ENCODE data around the gene SART3.
"Not testable (repeated sequence)": the region's sequence is repeated elsewhere in the genome, so short reads cannot be mapped to it uniquely, and the experiment has no call there.

Gene SART3

DNA sequence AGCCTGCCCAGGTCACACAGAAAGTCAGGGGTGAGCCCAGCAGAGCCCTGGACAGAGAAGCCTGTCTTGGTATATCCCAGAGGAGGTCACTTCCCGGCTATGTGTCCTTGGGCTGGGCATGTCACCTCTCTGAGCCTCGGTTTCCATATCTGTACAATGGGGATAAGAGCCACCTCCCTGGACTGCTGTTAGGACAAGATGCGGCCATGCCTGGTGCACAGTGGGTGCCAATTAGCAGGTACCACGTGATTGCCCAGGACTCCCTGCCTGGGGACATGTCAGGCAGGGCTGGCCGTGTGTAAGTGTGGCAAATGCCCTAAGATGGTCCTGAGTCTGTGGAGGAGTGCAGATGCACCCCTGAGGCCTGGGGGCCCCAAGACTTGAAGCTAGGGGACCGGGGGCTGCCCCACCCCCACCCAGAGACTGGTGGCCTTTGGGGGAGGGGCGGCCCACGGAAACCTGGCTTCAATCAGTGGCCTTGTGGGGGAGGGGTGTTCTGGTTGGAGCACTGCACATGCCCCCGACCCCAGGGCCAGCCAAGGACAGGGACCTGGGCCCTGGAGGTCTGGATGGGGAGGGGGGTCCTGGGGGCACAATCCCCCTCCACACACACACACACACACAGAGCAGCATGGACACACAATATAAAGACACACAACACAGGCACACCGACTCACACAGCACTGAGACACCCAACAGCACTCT, 36.0 kb upstream of the SART3 start:
- DNase-seq (ENCODE audit: low read depth in 3 of 3) = no peak

DNA sequence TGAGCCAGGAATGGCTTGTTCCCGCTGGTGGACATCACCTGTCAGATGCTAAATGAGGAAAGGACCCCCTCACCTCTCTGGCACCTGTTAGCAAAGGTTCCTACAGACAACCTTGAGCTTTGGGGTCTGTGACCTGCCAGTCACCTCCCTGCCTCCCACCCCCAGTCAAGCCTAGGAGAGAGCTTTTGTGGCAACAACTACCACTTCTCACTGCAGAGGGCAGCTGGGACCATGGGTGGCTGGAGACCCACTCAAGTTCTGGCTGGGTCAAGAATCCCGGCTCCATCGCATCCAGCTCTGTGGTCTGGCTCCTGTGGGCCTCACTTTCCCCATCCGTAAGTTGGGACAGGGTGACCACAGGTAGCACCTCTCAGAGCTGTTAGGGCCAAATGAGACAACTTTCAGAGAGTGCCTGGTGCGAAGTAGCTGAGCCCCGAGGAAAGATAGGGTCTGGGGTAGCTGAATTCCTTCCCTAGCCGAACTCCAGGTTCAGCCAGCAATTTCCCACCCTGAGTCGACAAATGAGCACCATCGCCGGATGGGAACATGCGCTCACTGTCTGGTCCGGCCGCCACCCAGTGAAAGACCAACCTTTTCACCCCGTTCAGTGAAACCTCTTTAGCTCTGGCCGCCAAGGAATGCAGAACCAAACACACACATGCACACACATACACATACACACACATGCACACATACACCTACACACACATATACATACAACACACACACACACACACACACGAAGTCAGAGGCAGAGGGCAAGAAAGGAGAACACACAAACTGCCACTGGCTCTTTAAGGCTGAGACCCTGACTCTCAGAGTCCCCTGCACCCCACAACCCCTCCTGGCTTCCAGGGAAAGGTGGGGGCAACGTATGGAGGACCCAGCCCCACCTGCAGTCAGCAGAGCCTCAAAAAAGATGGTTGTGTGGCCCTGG, 35.0 kb upstream of the SART3 start:
- DNase-seq (ENCODE audit: low read depth in 3 of 3) = no peak

DNA sequence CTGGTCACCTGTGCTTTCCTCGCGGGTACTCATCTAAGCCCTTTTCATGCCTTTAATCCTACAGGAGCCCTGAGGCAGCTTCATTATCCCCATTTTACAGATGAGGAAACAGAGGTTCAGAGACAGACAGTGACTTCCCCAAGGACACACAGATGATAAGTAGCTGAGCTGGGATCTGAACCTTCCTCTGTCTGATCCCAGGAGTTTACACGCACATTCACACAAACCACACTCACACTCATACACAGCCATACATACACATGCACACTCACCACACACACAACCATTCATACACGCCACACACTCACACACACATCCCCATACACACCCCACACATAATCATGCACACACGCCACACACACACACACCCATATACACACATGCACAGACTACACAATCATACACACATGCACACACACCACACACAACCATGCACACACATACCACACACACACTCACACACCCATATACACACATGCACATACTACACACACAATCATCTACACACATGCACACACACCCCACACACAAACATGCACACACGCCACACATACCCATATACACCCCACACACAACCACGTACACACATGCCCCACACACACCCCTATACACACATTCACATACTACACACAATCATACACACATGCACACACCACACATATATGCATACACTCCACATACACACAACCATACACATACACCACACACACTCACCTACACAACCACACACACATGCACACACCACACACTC, 34.2 kb upstream of the SART3 start:
- no peak for DNase-seq (ENCODE audit: low read depth in 3 of 3)

DNA sequence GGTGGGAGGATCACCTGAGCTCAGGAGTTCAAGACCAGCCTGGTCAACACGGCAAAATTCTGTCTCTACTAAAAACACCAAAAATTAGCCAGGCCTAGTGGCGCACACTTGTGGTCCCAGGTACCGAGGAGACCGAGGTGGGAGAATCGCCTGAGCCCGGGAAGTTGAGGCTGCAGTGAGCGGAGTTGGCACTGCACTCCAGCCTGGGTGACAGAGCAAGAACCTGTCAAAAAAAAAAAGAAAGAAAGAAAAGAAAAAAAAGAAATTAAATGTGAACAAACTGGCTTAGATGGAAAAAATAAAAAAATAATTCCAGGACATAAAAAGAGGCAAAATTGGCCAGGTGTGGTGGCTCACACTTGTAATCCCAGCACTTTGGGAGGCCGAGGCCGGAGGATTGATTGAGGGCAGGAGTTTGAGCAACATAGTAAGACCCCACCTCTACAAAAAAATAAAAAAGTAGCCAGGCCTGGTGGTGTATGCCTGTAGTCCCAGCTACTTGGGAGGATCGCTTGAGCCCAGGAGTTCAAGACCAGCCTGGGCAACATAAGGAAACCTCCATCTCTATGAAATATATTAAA, 33.4 kb upstream of the SART3 start:
- DNase-seq (ENCODE audit: low read depth in 3 of 3) = no peak

DNA sequence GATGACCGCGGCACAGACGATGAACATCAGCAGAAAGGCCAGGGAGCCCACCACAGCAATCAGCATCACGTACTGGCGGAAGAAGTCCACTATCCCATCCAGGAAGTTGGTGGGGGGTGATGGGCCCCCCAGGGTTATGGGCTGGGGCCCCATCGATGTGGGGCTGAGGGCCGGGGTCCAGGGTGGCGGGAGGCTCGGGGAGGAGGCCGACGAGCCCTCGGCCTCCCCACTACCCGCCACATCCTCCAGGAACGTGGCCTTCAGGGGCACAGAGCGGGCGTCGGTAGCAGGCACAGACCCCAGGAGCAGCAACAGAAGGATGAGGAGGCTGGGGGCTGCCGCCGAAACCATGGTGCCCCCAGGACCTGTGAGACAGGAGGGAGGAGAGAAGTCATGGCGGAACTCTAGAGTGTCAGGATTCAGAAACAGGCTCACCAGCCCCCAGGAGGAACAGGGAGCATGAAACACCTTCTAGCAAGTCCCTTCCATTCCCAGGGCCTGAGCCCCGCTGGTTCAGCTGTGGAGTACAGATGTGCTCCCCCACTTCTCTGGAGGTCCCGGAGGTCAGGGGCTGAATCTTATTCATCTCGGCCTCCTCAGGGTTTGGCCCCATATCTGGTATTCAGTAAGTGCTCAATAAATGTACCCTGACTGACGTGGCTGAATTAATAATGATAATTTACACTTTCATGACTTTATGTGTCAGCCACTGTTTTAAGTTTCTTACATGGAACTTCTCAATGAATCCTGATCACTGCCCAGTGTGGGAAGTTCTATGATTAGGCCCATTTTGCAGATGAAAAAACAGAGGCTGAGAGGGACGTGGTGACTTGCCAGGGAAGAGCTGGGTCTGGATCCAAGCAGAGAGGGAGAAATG, 31.3 kb upstream of the SART3 start:
- no peak for DNase-seq (ENCODE audit: low read depth in 3 of 3)

DNA sequence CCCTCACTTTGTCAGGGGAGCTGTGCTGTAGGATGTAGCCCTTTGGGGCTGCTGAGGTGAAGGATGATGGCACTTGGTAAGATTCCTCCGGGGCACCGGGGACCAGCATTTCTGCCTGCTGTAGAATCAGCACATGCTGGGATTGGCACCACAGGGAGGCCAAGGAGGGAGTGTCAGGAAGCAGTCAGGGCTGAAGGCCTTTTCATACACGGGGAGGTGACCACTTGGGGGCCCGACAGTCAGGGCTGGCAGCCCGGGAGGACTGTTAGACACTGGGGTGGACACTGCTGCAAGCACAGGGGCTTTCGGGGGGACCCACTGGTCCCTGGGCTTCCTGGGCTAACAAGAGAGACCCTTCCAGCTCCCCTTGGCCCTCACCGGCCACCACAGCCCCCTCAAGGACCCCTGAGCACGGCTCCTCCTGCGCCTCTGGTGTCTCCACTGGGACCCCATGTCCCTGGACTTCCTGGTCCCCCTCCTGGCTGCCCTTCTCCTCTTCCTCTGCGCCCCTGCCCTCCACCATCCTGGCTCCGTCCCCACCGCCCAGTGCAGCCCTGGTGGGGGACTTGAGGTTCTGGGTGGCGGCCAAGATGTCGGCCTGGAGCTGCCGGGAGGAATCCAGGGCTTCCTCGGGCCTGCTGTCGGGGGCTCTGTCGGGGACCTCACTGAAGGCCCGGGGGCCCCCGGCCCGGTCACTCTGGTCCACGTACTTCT, 30.5 kb upstream of the SART3 start:
- no peak for DNase-seq (ENCODE audit: low read depth in 3 of 3)

DNA sequence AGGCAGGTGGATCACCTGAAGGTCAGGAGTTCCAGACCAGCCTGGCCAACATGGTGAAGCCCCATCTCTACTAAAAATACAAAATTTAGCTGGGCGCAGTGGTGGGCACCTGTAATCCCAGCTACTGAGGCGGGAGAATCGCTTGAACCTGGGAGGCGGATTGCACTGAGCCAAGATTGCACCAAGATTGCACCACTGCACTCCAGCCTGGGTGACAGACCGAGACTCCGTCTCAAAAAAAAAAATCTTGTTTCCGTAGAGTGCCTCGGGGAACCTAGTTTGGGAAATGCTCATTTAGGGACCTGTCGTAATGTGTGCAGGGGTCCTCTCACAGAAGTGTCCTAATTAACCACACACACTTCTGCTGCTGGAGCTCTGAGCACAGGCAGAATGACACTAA, 29.5 kb upstream of the SART3 start:
- not testable (repeated sequence) for DNase-seq (ENCODE audit: low read depth in 3 of 3)

DNA sequence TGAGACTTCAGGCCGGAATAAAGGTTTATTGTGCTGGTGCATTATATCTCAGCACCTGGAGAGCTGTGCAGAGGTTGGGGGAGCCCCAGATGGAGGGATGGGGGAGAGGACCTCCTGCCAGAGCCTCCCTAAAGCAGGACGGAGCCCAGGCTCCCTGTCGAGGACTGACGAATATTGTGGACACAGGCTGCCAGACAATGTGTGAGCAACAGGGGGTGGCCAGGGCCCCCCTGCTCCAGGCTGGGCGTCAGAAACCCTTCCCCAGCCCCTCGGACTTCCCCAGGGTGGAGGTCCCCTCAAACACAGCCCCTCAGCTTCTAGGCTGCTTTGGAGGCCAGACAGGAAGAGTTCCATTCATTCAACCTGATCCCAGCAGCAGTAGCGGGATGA, 28.9 kb upstream of the SART3 start:
- no peak for DNase-seq (ENCODE audit: low read depth in 3 of 3)

DNA sequence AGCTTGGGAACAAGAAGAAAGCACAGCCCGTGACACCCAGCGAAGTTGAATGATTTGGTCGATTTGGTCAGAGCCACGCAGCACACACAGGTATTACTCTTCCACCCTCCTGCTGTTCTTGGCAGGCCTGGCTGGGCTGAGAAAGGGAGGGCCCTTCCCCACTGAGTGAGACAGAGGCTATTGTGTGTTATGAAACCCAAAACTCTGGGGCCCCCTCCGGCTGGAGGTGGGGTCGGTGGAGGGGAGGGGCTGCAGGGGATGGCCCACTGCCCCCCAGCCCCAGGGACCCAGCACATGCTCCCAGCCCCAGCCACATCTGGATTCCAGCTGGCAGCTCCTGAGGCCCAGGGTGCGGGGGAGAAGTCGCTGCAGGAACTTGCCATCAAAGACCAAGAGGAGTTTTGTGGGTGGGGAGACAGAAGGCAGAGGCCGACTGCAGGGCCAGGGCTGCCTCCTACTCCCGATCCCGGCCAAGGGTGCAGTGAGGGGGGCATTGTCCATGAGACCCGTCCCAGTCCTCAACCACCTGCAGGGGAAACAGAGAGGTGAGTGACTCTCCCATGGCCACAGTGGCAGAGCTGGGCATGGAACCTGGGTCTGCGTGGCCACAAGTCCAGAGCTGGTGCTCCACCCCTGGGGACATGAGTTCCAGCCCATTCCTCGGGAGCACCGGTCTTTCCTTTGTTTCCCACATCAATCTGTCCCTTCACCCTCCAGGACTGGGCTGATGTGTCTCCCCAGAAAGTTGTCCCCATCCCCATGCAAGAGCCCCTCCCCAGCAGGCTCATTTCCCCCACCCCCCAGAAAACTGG, 28.3 kb upstream of the SART3 start:
- DNase-seq (ENCODE audit: low read depth in 3 of 3) = no peak

DNA sequence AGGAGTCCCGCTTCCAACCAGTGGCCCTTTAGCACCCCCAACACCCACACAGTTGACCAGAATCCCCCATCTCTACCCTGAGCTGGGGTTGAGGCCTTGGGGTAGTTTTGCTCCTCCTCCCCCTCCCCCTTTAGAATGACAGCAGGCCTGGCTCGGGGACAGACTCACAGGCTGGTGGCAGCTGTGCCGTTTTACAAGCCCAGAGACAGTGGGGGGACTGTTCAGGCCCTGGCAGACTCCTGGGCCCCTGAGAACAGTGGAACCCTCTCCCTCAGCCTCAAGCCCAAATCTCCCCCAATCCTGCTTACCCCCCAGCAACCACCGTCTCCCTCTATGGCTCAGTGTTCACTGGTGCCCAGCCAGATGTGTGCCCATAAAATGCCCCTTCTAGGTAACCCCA, 26.9 kb upstream of the SART3 start:
- no peak for DNase-seq (ENCODE audit: low read depth in 3 of 3)

DNA sequence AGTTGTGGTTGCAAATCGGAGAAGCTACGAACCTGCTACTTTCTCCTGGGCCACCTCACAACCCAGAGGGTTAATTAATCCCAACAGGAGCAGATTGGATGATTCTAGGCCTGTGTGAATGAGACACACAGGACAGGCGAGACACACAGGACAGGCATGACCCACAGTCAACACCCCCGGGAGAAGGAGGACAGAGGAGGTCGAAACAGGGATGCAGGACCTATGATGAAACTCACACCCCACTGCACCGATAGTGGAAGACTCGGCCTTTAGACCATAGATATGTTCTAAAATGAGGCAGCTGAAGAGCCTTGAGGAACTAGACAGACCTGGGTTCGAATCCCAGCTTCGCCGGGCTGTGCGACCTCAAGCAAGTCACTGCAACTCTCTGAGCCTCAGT, 25.3 kb upstream of the SART3 start:
- no peak for DNase-seq (ENCODE audit: low read depth in 3 of 3)

DNA sequence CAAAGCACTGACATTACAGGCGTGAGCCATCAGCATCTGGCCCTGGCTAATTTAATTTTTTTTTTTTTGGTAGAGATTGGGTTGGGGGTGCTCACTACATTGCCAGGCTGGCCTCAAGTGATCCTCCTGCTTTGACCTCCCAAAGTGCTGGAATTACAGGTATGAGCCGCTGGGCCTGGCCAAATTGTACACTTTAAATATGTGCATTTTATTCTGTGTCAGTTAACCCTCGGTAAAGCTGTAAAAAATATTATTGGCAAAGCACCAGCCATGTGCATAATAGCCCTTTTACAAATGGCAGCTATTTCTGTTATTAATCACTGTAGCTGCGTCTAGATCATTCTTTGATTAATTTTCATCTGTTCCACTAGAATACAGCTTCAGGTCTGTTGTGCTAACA, 24.9 kb upstream of the SART3 start:
- no peak for DNase-seq (ENCODE audit: low read depth in 3 of 3)

DNA sequence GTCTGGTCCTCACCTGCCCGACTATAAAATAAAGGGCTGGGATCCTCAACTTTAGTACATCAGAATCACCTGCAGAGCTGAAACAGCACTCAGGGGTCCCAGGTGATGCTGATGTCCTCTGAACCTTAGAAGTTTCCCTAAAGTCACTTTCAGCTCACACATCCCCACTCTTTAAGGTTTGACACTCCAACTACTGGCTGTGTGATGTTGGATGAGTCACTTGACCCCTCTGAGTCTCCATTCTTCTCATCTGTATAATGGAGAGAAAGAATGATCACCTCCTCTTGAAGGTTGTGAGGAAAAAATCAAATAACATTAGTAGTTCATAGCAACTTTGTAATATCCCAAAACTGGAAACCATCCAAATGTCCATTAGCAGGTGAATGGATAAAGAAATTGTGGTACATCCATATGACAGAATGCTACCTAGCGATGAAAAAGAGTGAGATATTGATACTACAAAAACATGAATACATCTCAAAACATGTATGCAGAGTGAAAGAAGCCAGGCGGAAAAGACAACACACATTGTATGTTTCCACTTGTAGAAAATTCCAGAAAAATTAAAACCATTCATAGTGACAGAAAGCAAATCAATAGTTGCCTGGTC, 23.6 kb upstream of the SART3 start:
- no peak for DNase-seq (ENCODE audit: low read depth in 3 of 3)

DNA sequence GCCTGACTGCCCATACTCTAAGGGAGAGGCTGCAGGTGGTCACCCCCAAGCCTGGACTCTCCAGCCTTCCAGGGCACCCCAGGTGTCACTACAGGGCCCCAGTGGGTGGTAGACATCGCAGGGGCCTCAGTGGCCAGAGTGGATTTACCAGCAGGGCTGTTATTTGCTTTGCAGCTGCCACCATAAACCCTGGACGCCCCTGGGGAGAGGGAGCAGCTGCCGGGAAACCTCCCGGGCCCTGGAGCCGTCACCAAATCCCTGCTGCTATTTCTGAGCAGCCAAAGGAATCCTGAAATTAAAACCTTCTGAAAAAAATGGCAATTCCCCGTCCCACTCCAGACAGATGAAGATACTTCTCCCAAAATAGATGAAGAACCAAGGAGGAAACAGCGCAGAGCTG, 23.0 kb upstream of the SART3 start:
- no peak for DNase-seq (ENCODE audit: low read depth in 3 of 3)

DNA sequence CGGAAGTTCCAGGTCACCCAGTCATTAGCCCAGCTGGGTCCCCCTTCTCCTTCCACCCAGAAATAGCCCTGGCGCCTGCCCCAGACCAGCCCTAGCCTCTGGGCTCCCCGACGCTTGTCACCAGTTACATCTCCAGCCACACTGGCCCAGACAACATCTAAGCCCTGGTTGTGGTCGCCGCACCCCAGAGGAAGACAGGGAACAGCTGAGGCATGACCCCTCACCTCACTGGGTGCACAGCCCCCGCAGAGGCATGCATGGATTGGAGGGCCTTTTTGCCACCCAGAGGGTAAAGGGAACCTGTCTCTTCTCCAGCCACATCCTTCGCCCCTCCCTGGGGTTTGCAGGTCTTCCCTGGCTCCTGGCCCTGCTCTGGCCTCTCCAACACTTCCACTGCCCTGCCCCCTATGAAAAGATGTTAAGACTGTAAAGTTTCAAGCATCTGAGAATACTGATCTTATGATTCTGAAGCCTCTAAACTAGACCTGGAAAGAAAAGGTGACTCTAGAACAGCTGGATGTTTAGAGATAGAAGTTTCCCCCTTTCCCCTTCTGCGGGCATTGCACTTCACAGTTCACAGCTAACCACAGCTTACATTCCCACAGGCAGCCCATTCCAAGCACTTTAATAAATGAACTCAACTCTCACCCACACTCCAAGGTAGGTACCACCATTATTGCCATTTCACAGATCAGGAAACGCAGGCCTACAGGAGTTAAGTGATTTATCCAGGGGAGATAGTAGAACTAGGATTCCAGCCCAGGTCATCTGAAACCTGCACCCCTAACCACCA, 22.2 kb upstream of the SART3 start:
- DNase-seq (ENCODE audit: low read depth in 3 of 3) = no peak

DNA sequence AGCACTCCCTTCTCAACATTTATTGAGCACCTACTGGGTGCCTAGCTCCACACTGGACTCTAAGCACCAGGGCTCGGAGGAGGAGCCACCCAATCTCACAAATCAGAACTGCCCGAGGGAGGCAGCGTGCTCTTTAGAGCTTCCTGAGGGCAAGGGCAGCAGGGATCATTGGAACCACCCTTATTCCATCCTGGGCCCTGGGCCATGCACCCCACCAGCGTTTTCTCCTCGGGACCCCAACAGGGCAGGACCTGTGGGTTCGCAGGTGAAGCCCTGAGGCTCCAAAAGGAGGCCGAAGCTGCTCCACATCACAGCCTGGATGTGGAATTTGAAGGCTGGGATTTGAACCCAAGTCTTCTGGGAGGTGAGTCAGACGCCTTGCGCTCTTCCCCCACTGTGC, 21.5 kb upstream of the SART3 start:
- DNase-seq (ENCODE audit: low read depth in 3 of 3) = no peak

DNA sequence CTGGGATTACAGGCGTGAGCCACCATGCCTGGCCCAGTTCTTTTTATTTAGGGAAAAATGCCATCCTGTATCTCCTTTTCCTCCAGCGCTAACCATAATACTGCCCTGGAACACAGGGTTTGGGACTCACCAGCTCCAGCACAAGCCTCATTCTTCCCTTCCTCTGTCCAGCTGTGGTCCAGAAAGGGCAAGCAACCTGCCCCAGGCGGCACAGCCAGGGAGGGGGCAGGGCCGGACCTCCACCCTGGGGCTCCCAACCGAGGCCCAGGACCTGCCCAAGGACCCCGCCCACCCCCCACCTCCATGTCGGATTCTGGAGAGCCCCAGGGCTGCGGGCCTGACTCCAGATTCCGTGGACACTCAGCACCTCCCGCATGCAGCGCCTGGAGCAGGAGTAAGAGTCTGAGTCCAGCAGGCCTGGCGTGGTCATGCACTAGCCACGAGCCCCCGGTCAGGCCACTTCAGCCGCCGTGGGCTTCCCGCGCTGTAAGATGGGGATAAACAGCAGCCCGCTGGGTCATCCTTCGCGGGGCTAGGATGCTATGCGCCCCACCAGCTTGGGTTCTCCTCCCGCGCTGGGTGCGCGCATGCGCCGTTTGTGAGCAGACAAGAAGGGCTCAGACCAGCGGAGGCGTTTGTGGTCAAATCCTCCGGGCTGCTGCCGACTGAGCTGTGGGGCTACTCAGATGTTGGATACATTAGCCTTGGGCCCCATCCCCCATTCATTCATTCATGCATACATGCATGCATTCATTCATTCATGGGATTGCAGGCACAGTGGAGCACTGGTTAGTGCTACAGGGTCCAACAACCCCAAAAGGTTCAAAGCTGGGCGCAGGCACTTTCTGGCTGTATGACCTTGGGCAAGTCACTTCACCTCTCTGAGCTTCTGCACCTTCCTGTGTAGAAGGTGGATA, 20.6 kb upstream of the SART3 start:
- DNase-seq (ENCODE audit: low read depth in 3 of 3) = no peak

Measured in stimulated activated CD4-positive, alpha-beta T cell treated with anti-CD3 and anti-CD28 coated beads, TNF-alpha, amount 100 ng/mL, for 24 hours (primary cell).